Hepatocyte (in vitro differentiated cells): ENCODE data around the gene GREM2.

Source experiments
- CTCF ChIP-seq: fragments of 200-600 bp; sonication (generic); IDR thresholded peaks from 2 replicates; pipeline ENCODE4 v1.5.1; 2016; ENCODE audit warnings: antibody characterized with exemption, mild to moderate bottlenecking; ENCODE audit not compliant: poor library complexity
- EZH2 ChIP-seq: fragments of 200-600 bp; sonication (generic); IDR thresholded peaks from 2 replicates; pipeline ENCODE4 v1.6.1; 2016; ENCODE audit warnings: antibody characterized with exemption, mild to moderate bottlenecking, borderline replicate concordance

GRCh38 chr1:240441669-240442068 lies 170.3 kb downstream of the GREM2 start:
- TF ChIP-seq EZH2, result no peak
- no peak for TF ChIP-seq CTCF
